ENCODE results near the gene RPN1.

- TF ChIP-seq, protein P1, sequence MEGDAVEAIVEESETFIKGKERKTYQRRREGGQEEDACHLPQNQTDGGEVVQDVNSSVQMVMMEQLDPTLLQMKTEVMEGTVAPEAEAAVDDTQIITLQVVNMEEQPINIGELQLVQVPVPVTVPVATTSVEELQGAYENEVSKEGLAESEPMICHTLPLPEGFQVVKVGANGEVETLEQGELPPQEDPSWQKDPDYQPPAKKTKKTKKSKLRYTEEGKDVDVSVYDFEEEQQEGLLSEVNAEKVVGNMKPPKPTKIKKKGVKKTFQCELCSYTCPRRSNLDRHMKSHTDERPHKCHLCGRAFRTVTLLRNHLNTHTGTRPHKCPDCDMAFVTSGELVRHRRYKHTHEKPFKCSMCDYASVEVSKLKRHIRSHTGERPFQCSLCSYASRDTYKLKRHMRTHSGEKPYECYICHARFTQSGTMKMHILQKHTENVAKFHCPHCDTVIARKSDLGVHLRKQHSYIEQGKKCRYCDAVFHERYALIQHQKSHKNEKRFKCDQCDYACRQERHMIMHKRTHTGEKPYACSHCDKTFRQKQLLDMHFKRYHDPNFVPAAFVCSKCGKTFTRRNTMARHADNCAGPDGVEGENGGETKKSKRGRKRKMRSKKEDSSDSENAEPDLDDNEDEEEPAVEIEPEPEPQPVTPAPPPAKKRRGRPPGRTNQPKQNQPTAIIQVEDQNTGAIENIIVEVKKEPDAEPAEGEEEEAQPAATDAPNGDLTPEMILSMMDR (IDR thresholded peaks at IDR 0.05) = no peak
- TF ChIP-seq POLR2AphosphoS5 (IDR thresholded peaks at IDR 0.05) = no peak
- no peak for TF ChIP-seq POLR2A (IDR thresholded peaks at IDR 0.05)
These were observed 23.7 kb upstream of the RPN1 start for GRCh38 chr3:128674161-128674784.

Data from transverse colon (tissue), 4 donors.